NCI-H2081 treated with DMSO at 0.1 percent for 48 hours (cell line): ENCODE results near the gene CTBP2.

Experiments
- DNase-seq: peaks from one replicate; lab custom pipeline; 2025; lab: John Stamatoyannopoulos, UW

Gene CTBP2

GRCh38 chr10:125144693-125145623 lies 15.4 kb downstream of the CTBP2 start:
- DNase-seq = no peak

GRCh38 chr10:125144206-125144605 lies 16.2 kb downstream of the CTBP2 start:
- DNase-seq = no peak

- DNase-seq = no peak
These were observed 17.4 kb downstream of the CTBP2 start for GRCh38 chr10:125142946-125143345.

GRCh38 chr10:125141860-125142484 lies 18.4 kb downstream of the CTBP2 start:
- no peak for DNase-seq

- no peak for DNase-seq
These were observed 19.1 kb downstream of the CTBP2 start for GRCh38 chr10:125141150-125141859.

- no peak for DNase-seq
These were observed 20.2 kb downstream of the CTBP2 start for GRCh38 chr10:125140151-125140550.

GRCh38 chr10:125137601-125138438 lies 22.5 kb downstream of the CTBP2 start:
- DNase-seq = no peak

- no peak for DNase-seq
These were observed 24.3 kb downstream of the CTBP2 start for GRCh38 chr10:125136087-125136486.

GRCh38 chr10:125135771-125136035 lies 24.7 kb downstream of the CTBP2 start:
- no peak for DNase-seq

GRCh38 chr10:125134916-125135770 lies 25.2 kb downstream of the CTBP2 start:
- DNase-seq = no peak

GRCh38 chr10:125134483-125134848 lies 25.9 kb downstream of the CTBP2 start:
- DNase-seq = no peak

- DNase-seq = no peak
These were observed 26.5 kb downstream of the CTBP2 start for GRCh38 chr10:125133696-125134482.

GRCh38 chr10:125132344-125132743 lies 28.0 kb downstream of the CTBP2 start:
- DNase-seq = no peak

GRCh38 chr10:125130916-125131315 lies 29.4 kb downstream of the CTBP2 start:
- DNase-seq = no peak

- DNase-seq = no peak
These were observed 30.1 kb downstream of the CTBP2 start for GRCh38 chr10:125130260-125130659.

GRCh38 chr10:125129076-125129458 lies 31.3 kb downstream of the CTBP2 start:
- no peak for DNase-seq

- no peak for DNase-seq
These were observed 31.8 kb downstream of the CTBP2 start for GRCh38 chr10:125128397-125129075.

- DNase-seq = no peak
These were observed 32.4 kb downstream of the CTBP2 start for GRCh38 chr10:125127986-125128385.

- DNase-seq = no peak
These were observed 33.3 kb downstream of the CTBP2 start for GRCh38 chr10:125127110-125127509.
